HCT116 (cell line): ENCODE data around the gene ELMOD3.

Experiments used
- RAD21 ChIP-seq: IDR thresholded peaks from 2 replicates; pipeline ENCODE4 v1.6.1; 2012; ENCODE audit warnings: low read depth, mild to moderate bottlenecking
- TF ChIP-seq, protein P1 (sequence below), 3 experiments: fragments of 200-600 bp in 1 of 3; sonication (generic) in 1 of 3; IDR thresholded peaks in 2 of 3; conservative IDR thresholded peaks in 1 of 3; 2 replicates each; pipeline ENCODE4 v1.5.1; 2012 to 2017; ENCODE audit warnings: low read depth in 2 of 3, low read length in 2 of 3, antibody characterized with exemption in 1 of 3, borderline replicate concordance in 1 of 3, control low read depth in 1 of 3, mild to moderate bottlenecking in 1 of 3, mixed read lengths in 1 of 3, mixed run types in 1 of 3, moderate library complexity in 1 of 3; ENCODE audit not compliant: insufficient read depth in 1 of 3

GRCh38 chr2:85318222-85319074, 36.1 kb upstream of the ELMOD3 start:
- TF ChIP-seq, protein P1, sequence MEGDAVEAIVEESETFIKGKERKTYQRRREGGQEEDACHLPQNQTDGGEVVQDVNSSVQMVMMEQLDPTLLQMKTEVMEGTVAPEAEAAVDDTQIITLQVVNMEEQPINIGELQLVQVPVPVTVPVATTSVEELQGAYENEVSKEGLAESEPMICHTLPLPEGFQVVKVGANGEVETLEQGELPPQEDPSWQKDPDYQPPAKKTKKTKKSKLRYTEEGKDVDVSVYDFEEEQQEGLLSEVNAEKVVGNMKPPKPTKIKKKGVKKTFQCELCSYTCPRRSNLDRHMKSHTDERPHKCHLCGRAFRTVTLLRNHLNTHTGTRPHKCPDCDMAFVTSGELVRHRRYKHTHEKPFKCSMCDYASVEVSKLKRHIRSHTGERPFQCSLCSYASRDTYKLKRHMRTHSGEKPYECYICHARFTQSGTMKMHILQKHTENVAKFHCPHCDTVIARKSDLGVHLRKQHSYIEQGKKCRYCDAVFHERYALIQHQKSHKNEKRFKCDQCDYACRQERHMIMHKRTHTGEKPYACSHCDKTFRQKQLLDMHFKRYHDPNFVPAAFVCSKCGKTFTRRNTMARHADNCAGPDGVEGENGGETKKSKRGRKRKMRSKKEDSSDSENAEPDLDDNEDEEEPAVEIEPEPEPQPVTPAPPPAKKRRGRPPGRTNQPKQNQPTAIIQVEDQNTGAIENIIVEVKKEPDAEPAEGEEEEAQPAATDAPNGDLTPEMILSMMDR (IDR thresholded peaks at IDR 0.05 in 2 of 3, conservative IDR thresholded peaks at IDR 0.05 in 1 of 3; ENCODE audit: borderline replicate concordance in 1 of 3, insufficient read depth in 1 of 3, low read depth in 2 of 3, low read length in 2 of 3), result no peak
- TF ChIP-seq RAD21, result no peak
